Osteoblast (primary cell): ENCODE data around the gene FANCD2OS. TPM values are rescaled to one million over a fixed set of nuclear protein-coding genes. Genes with fewer than 3 reads are reported as not detected.
"Not testable (repeated sequence)": the region's sequence is repeated elsewhere in the genome, so short reads cannot be mapped to it uniquely, and the experiment has no call there.

ENCODE experiments used
- DNase-seq: peaks from one replicate; pipeline ENCODE4 v3.0.0; 2011; ENCODE audit warnings: low spot score, mixed read lengths; ENCODE audit not compliant: insufficient read length; ENCODE audit errors: missing footprints
- H2AFZ ChIP-seq: 2 replicates; pipeline ENCODE4 v1.6.0; 2011; ENCODE audit warnings: mild to moderate bottlenecking, low read length
- H3K27ac ChIP-seq: 2 replicates; pipeline ENCODE4 v1.5.1; 2011; ENCODE audit warnings: mild to moderate bottlenecking, low read depth, low read length, moderate library complexity
- H3K27me3 ChIP-seq: 2 replicates; pipeline ENCODE4 v1.6.0; 2012; ENCODE audit warnings: mild to moderate bottlenecking, control low read depth, inconsistent platforms, low read length, moderate library complexity; ENCODE audit not compliant: insufficient read depth
- H3K36me3 ChIP-seq: 2 replicates; pipeline ENCODE4 v1.5.1; 2011; ENCODE audit warnings: mild to moderate bottlenecking, low read length, control low read depth, moderate library complexity; ENCODE audit not compliant: insufficient read depth
- H3K4me1 ChIP-seq: 2 replicates; pipeline ENCODE4 v1.5.1; 2011; ENCODE audit warnings: mild to moderate bottlenecking, low read length, control low read depth, moderate library complexity; ENCODE audit not compliant: insufficient read depth
- H3K4me2 ChIP-seq: 2 replicates; pipeline ENCODE4 v1.6.0; 2011; ENCODE audit warnings: mild to moderate bottlenecking, low read length; ENCODE audit not compliant: insufficient read depth
- H3K4me3 ChIP-seq: fragments of 200-600 bp; sonication (generic); 3 replicates; pipeline ENCODE4 v1.5.1; 2012; ENCODE audit warnings: mild to moderate bottlenecking, low read length, inconsistent platforms; ENCODE audit not compliant: insufficient read depth
- H3K79me2 ChIP-seq: 2 replicates; pipeline ENCODE4 v1.6.0; 2012; ENCODE audit warnings: mild to moderate bottlenecking, low read length, control low read depth, inconsistent platforms; ENCODE audit not compliant: insufficient read depth
- H3K9me3 ChIP-seq: 2 replicates; pipeline ENCODE4 v1.5.1; 2011; ENCODE audit warnings: low read depth, low read length, control low read depth
- H4K20me1 ChIP-seq: 2 replicates; pipeline ENCODE4 v1.6.0; 2012; ENCODE audit warnings: mild to moderate bottlenecking, low read length, control low read depth; ENCODE audit not compliant: insufficient read depth
- total RNA-seq: library from RNA; depleted of rRNA; stranded (reverse); fragments of >200 nt; gene quantifications from 2 replicates; pipeline ENCODE4 v1.2.3, GENCODE V29; 2012
- TF ChIP-seq, protein P1 (sequence below): IDR thresholded peaks from 2 replicates; pipeline ENCODE4 v1.5.1; 2011; ENCODE audit warnings: mild to moderate bottlenecking, low read depth, low read length, moderate library complexity; ENCODE audit errors: extremely low read depth

Gene FANCD2OS
- total RNA-seq, 1 donor, result not detected

DNA sequence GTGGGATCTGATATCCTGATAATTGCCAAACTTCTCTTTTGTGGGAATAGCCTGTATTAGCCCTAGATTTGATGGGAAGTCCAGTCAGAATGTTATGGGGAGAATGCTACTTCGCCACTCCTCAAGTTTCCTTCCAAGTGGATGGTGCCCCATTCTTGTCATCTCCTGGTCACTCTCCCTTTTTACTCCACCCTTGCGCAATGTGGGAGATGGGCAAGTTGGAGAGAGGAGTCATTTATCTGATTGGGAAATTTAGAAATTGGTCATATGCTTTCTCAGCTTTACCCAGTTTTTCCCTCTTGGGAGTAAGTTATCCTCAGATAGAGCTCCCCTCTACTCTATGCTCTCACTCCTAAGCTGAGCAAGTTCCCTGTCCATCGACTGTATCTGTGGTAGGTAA is 14.4 kb downstream of the FANCD2OS start:
- H3K4me3 ChIP-seq, result no peak overlapping the region
- H4K20me1 ChIP-seq, result no peaks in the 10 kb centered on the region
- no peak overlapping the region for H2AFZ ChIP-seq
- H3K79me2 ChIP-seq, result no peaks in the 10 kb centered on the region
- no peak overlapping the region for H3K4me2 ChIP-seq
- TF ChIP-seq, protein P1, sequence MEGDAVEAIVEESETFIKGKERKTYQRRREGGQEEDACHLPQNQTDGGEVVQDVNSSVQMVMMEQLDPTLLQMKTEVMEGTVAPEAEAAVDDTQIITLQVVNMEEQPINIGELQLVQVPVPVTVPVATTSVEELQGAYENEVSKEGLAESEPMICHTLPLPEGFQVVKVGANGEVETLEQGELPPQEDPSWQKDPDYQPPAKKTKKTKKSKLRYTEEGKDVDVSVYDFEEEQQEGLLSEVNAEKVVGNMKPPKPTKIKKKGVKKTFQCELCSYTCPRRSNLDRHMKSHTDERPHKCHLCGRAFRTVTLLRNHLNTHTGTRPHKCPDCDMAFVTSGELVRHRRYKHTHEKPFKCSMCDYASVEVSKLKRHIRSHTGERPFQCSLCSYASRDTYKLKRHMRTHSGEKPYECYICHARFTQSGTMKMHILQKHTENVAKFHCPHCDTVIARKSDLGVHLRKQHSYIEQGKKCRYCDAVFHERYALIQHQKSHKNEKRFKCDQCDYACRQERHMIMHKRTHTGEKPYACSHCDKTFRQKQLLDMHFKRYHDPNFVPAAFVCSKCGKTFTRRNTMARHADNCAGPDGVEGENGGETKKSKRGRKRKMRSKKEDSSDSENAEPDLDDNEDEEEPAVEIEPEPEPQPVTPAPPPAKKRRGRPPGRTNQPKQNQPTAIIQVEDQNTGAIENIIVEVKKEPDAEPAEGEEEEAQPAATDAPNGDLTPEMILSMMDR, result no peak
- H3K36me3 ChIP-seq, result no peaks in the 10 kb centered on the region
- no peaks in the 10 kb centered on the region for H3K4me1 ChIP-seq
- no peaks in the 10 kb centered on the region for H3K27me3 ChIP-seq
- no peak for DNase-seq
- no peaks in the 10 kb centered on the region for H3K9me3 ChIP-seq
- no peak overlapping the region for H3K27ac ChIP-seq

DNA sequence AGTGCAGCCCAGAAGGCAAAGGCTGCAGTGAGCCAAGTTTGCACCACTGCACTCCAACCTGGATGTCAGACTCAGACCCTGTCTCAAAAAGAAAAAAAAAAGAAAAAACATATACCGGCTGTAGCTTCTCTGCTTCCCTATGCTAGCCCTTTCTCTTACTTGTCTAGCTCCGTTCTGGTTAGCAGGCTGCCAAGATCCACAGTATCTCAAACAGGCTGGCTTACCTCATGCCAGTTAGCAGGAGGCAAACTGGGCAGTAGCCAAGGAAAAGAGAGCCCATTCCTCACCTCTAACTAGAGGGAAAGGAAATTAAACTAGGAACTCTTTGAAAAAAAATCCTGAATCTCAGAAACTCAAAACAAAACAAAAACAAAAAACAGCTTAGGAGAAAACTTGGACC is 16.7 kb downstream of the FANCD2OS start:
- not testable (repeated sequence) for H3K27me3 ChIP-seq, H3K9me3 ChIP-seq, DNase-seq, H2AFZ ChIP-seq, H4K20me1 ChIP-seq, H3K27ac ChIP-seq, H3K4me1 ChIP-seq, H3K79me2 ChIP-seq, H3K36me3 ChIP-seq, H3K4me3 ChIP-seq, H3K4me2 ChIP-seq

DNA sequence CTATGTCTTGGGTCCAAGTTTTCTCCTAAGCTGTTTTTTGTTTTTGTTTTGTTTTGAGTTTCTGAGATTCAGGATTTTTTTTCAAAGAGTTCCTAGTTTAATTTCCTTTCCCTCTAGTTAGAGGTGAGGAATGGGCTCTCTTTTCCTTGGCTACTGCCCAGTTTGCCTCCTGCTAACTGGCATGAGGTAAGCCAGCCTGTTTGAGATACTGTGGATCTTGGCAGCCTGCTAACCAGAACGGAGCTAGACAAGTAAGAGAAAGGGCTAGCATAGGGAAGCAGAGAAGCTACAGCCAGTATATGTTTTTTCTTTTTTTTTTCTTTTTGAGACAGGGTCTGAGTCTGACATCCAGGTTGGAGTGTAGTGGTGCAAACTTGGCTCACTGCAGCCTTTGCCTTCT is 17.3 kb downstream of the FANCD2OS start:
- H3K4me3 ChIP-seq, DNase-seq, H3K4me1 ChIP-seq, H3K79me2 ChIP-seq, H3K36me3 ChIP-seq, H3K9me3 ChIP-seq, H2AFZ ChIP-seq, H4K20me1 ChIP-seq, H3K27ac ChIP-seq, H3K4me2 ChIP-seq, H3K27me3 ChIP-seq: not testable (repeated sequence)

DNA sequence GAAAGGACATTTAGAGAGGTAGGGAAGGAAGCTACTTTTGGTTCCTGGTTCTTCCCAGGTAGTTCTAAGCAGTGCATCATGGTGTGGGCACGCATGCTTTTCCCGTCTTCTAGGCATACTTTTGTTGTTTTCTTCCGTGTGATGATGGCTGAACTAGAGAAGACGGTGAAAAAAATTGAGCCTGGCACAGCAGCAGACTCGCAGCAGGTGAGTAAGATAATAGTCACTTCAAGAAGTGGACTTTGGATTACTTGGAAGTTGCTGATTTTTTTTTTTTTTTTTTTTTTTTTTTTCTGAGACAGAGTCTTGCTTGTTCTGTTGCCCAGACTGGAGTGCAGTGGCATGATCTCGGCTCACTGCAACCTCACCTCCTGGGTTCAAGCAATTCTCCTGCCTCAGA is 17.9 kb downstream of the FANCD2OS start:
- no peak overlapping the region for H3K4me3 ChIP-seq
- H3K4me1 ChIP-seq, result no peaks in the 10 kb centered on the region
- H3K27me3 ChIP-seq, result no peaks in the 10 kb centered on the region
- no peaks in the 10 kb centered on the region for H3K79me2 ChIP-seq
- no peak overlapping the region for H3K27ac ChIP-seq
- TF ChIP-seq, protein P1, result no peak
- no peak overlapping the region for H2AFZ ChIP-seq
- H3K36me3 ChIP-seq, result peaks cover 5% of the 10 kb centered on the region
- no peaks in the 10 kb centered on the region for H3K9me3 ChIP-seq
- no peaks in the 10 kb centered on the region for H4K20me1 ChIP-seq
- no peak for DNase-seq
- H3K4me2 ChIP-seq, result no peak overlapping the region

DNA sequence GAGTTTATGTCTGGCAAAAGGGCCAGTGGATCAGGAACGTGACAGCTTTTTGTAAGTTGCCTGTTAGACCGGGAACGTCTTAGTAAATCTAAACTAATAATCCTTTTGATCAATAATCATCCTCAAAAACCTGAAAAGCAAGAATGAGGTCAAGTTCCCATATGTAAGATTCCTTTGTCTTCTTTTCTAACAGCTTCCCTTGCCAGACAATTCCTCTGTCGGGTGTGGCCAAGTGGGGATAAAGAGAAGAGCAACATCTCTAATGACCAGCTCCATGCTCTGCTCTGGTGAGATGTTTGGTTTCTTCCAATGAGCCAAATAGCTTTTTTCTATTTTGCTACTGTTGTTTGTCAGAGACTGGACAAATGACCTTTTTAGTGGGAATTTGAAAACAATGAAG is 19.8 kb downstream of the FANCD2OS start:
- Histone ChIP-seq H3K4me2 (no peak overlapping the region), H3K4me1 (no peaks in the 10 kb centered on the region), H3K9me3 (no peaks in the 10 kb centered on the region), H2AFZ (no peak overlapping the region), H3K4me3 (no peak overlapping the region), H3K79me2 (no peaks in the 10 kb centered on the region), H3K27me3 (no peaks in the 10 kb centered on the region), H3K27ac (no peak overlapping the region), H3K36me3 (peaks cover 5% of the 10 kb centered on the region), H4K20me1 (no peaks in the 10 kb centered on the region)
- DNase-seq, result no peak
- TF ChIP-seq, protein P1, result no peak
